Caco-2 (cell line): ENCODE results near the gene CDC42BPG. TPM values are rescaled to one million over a fixed set of nuclear protein-coding genes. Genes with fewer than 3 reads are reported as not detected.

Experiments
- BruUV-seq: library from RNA; stranded (reverse); fragments of 400-500 nt; replicated peaks from 2 replicates; lab custom pipeline; 2021; lab: Mats Ljungman, UMichigan
- CTCF ChIA-PET: fragments of 300-600 bp; sonication (Branson Sonifier 250); formaldehyde crosslinking; loops from one replicate; lab custom pipeline; 2022; ENCODE audit warnings: antibody characterized with exemption; lab: Charles Lee
- POLR2A ChIA-PET: fragments of 300-600 bp; sonication (Branson Sonifier 250); formaldehyde crosslinking; loops from one replicate; lab custom pipeline; 2022; ENCODE audit warnings: antibody characterized with exemption; lab: Charles Lee
- DNase-seq, 2 experiments: peaks; one replicate each; pipeline versions ENCODE4 v3.0.0 to v3.0.0-alpha.2; 2020 to 2022
- H3K27me3 ChIP-seq: replicated peaks from 2 replicates; pipeline ENCODE4 v1.6.0; 2011; ENCODE audit warnings: low read length; ENCODE audit not compliant: control insufficient read depth, insufficient read depth
- H3K36me3 ChIP-seq: 2 replicates; pipeline ENCODE4 v1.5.1; 2011; ENCODE audit warnings: low read length; ENCODE audit not compliant: control insufficient read depth, insufficient read depth
- H3K4me1 ChIP-seq: fragments of 250-450 bp; sonication (Bioruptor Pico); 2 replicates; pipeline ENCODE4 v1.5.1; 2020; ENCODE audit warnings: mild to moderate bottlenecking
- H3K4me3 ChIP-seq: 2 replicates; pipeline ENCODE4 v1.5.1; 2011; ENCODE audit warnings: low read depth, mild to moderate bottlenecking, control low read depth, low read length
- H3K9me3 ChIP-seq: fragments of 250-450 bp; sonication (Bioruptor Pico); 2 replicates; pipeline ENCODE4 v1.5.1; 2020; ENCODE audit warnings: mild to moderate bottlenecking, moderate library complexity
- H3K27ac Mint-ChIP-seq: one replicate; pipeline ENCODE4 v1.8.0; 2022; ENCODE audit warnings: mixed read lengths; ENCODE audit not compliant: unreplicated experiment
- H3K27me3 Mint-ChIP-seq: one replicate; pipeline ENCODE4 v1.8.0; 2022; ENCODE audit warnings: mixed read lengths; ENCODE audit not compliant: insufficient read depth, unreplicated experiment
- H3K36me3 Mint-ChIP-seq: one replicate; pipeline ENCODE4 v1.8.0; 2022; ENCODE audit warnings: mild to moderate bottlenecking, mixed read lengths; ENCODE audit not compliant: insufficient read depth, unreplicated experiment
- H3K4me1 Mint-ChIP-seq: one replicate; pipeline ENCODE4 v1.8.0; 2022; ENCODE audit warnings: low read depth, mixed read lengths; ENCODE audit not compliant: unreplicated experiment
- H3K4me3 Mint-ChIP-seq: one replicate; pipeline ENCODE4 v1.8.0; 2022; ENCODE audit warnings: mild to moderate bottlenecking, moderate library complexity, mixed read lengths; ENCODE audit not compliant: unreplicated experiment
- H3K9me3 Mint-ChIP-seq: one replicate; pipeline ENCODE4 v1.8.0; 2022; ENCODE audit warnings: mixed read lengths; ENCODE audit not compliant: unreplicated experiment
- CTCF ChIP-seq, 2 experiments: fragments of 200-600 bp in 1 of 2; IDR thresholded peaks; 1 replicate in 1 of 2; 2 replicates in 1 of 2; pipeline versions ENCODE4 v1.5.1 to v1.8.0; 2011 to 2022; ENCODE audit warnings: antibody characterized with exemption in 1 of 2, control low read depth in 1 of 2, inconsistent platforms in 1 of 2, low read depth in 1 of 2, low read length in 1 of 2, mild to moderate bottlenecking in 1 of 2, moderate library complexity in 1 of 2; ENCODE audit not compliant: insufficient read depth in 1 of 2, severe bottlenecking in 1 of 2, unreplicated experiment in 1 of 2
- intact Hi-C: fragments of 100-400 bp; cut with micrococcal nuclease; formaldehyde crosslinking; loops from one replicate; pipeline ENCODE4 v1.10.0; 2022; ENCODE audit not compliant: unreplicated experiment
- total RNA-seq: library from RNA; stranded (reverse); gene quantifications from 2 replicates; pipeline ENCODE4 v1.2.3, GENCODE V29; 2022

The CDC42BPG gene
- total RNA-seq, 1 experiment from 2014 or later: 29.1 TPM

DNA sequence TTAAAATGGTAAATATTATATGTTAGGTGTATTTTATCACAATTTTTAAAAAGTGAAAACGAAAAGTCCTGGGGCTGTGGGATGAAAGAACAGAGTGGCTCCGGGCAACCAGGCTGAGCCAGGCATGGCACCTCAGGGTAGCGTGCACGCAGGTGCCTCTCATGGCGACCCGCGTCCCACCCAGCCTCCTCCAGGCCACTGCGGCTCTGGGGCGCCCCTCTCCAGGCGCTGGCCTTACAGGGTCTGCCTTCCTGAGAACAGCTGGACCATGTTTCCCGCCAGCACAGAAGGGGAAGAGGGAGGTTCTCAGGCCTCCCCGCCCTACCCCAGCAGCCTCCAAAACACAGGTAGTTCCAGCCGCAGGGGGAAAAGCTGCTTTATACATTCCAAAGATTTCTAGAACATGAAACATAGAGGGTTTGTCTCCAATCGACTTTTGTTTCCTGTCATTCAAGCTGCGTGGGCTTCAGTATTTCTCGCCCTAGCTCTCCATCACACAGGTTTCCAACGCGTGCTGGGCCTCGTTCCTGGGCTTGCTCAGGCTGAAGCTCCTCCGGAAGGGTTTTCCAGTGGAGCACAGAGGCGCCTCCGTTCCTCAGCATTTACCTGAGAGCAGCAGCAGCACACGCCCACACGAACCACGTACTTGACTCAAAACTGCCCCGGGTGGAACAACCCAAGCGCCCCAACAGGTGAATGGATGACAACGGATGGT, 23.5 kb upstream of the CDC42BPG start:
- intact Hi-C loops: no loop called here
- Mint-ChIP-seq H3K9me3 (no peaks in the 10 kb centered on the region), H3K4me3 (no peak overlapping the region), H3K27ac (peak overlapping the region; percentile 68), H3K4me1 (peaks cover 29% of the 10 kb centered on the region), H3K27me3 (no peaks in the 10 kb centered on the region), H3K36me3 (peaks cover 75% of the 10 kb centered on the region)
- ChIA-PET CTCF (no interaction called here), POLR2A (no interaction called here)
- no peaks in the 10 kb centered on the region for H3K9me3 ChIP-seq
- no TSS peak for BruUV-seq
- no peaks in the 10 kb centered on the region for H3K27me3 ChIP-seq
- no peak overlapping the region for H3K4me3 ChIP-seq
- H3K4me1 ChIP-seq: peaks cover 76% of the 10 kb centered on the region
- DNase-seq: no peak
- no peak for TF ChIP-seq CTCF (IDR thresholded peaks at IDR 0.05; ENCODE audit: insufficient read depth in 1 of 2, low read depth in 1 of 2, low read length in 1 of 2, severe bottlenecking in 1 of 2, unreplicated experiment in 1 of 2)
- H3K36me3 ChIP-seq: peaks cover 9% of the 10 kb centered on the region

GRCh38 chr11:64866173-64866491, 21.7 kb upstream of the CDC42BPG start:
- peaks cover 70% of the 10 kb centered on the region for H3K4me1 ChIP-seq
- H3K4me1 Mint-ChIP-seq: peaks cover 19% of the 10 kb centered on the region
- DNase-seq: no peak
- H3K27ac Mint-ChIP-seq: peak overlapping the region; percentile 40
- no peaks in the 10 kb centered on the region for H3K9me3 ChIP-seq
- peaks cover 7% of the 10 kb centered on the region for H3K36me3 ChIP-seq
- no peak overlapping the region for H3K4me3 ChIP-seq
- CTCF ChIA-PET: interaction anchor here (0.7 to 2.5 kb wide), 2 partner anchors 22 kb away, joined by 3 to 6 read pairs; no protein-coding TSS in a partner anchor
- TF ChIP-seq CTCF (IDR thresholded peaks at IDR 0.05; ENCODE audit: insufficient read depth in 1 of 2, low read depth in 1 of 2, low read length in 1 of 2, severe bottlenecking in 1 of 2, unreplicated experiment in 1 of 2): no peak
- no peak overlapping the region for H3K4me3 Mint-ChIP-seq
- POLR2A ChIA-PET: interaction anchor here (1.6 kb wide), 1 partner anchor 11 kb away, joined by 5 read pairs; no protein-coding TSS in a partner anchor
- H3K27me3 Mint-ChIP-seq: no peaks in the 10 kb centered on the region
- intact Hi-C loops: no loop called here
- peaks cover 62% of the 10 kb centered on the region for H3K36me3 Mint-ChIP-seq
- no peaks in the 10 kb centered on the region for H3K9me3 Mint-ChIP-seq
- H3K27me3 ChIP-seq: no peaks in the 10 kb centered on the region
- BruUV-seq: no TSS peak

- Mint-ChIP-seq H3K36me3 (peaks cover 58% of the 10 kb centered on the region), H3K27ac (peak overlapping the region; percentile 45), H3K27me3 (no peaks in the 10 kb centered on the region), H3K4me1 (peaks cover 16% of the 10 kb centered on the region), H3K4me3 (no peak overlapping the region), H3K9me3 (no peaks in the 10 kb centered on the region)
- POLR2A ChIA-PET: interaction anchor here (0.6 to 1.6 kb wide), 3 partner anchors 12 to 87 kb away, joined by 3 to 5 read pairs (median 3); partner anchors contain the start of gene SF1
- Histone ChIP-seq H3K4me1 (peaks cover 64% of the 10 kb centered on the region), H3K27me3 (no peaks in the 10 kb centered on the region), H3K4me3 (no peak overlapping the region), H3K36me3 (peaks cover 5% of the 10 kb centered on the region; the same call in 1 of the 2 replicates), H3K9me3 (no peaks in the 10 kb centered on the region)
- DNase-seq: no peak
- CTCF ChIA-PET: interaction anchor here (0.7 to 2.5 kb wide), 3 partner anchors 8 to 22 kb away, joined by 3 to 6 read pairs (median 6); no protein-coding TSS in a partner anchor
- no peak for TF ChIP-seq CTCF (IDR thresholded peaks at IDR 0.05; ENCODE audit: insufficient read depth in 1 of 2, low read depth in 1 of 2, low read length in 1 of 2, severe bottlenecking in 1 of 2, unreplicated experiment in 1 of 2)
- BruUV-seq: TSS peak; percentile 19
- intact Hi-C loops: loop anchor here (2.0 kb wide), 1 partner anchor 13 kb away; the partner anchor contains the start of gene EHD1
Measured at GRCh38 chr11:64865286-64866172, 21.1 kb upstream of the CDC42BPG start.
